ENCODE results near the gene GTF2H1. TPM values are rescaled to one million over a fixed set of nuclear protein-coding genes. Genes with fewer than 3 reads are reported as not detected.

GTF2H1 gene
- total RNA-seq, 1 experiment from 2014 or later: 39.4 TPM

DNA sequence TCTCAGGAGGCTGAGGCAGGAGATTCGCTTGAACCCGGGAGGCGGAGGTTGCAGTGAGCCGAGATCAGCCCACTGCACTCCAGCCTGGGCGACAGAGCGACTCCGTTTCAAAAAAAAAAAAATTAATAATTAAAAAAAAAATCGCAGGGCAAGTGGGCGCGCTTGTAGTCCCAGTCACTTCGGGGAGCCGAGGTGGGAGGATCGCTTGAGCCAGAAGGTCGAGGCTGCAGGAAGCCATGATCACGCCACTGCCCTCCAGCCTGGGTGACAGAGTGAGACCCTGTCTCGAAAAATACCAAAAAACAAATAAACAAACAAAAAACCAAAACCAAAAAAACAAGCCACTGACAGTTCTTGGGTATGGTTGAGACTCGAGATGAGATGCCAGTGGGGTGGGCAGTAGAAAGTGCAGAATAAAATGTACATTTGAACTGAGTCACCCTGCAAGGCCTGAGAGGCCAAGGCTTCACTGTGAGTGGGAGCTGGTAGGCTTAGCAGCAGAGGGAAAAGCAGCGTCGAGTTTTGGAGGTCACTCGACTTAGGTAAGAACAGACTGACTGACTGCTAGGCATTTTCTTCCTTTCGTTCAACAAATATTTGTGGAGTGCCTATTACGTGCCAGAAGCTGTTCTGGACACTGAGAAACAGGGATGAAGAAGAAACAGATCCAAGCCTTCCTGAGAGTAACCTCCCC lies 71.4 kb downstream of the GTF2H1 start:
- peaks cover 6% of the 10 kb centered on the region for H3K27me3 Mint-ChIP-seq (ENCODE audit: low read depth)
- H3K9me3 ChIP-seq (ENCODE audit: control insufficient read depth, low read depth, low read length): no peaks in the 10 kb centered on the region

More for the DNA sequence above, 71.4 kb downstream of the GTF2H1 start:
- Histone ChIP-seq H4K5ac (ENCODE audit: insufficient read length, low read depth, low read length) (peak overlapping the region; percentile 13), H3K27me3 (ENCODE audit: insufficient read depth, low read length) (peaks cover 2% of the 10 kb centered on the region; the same call in 1 of the 2 replicates), H4K8ac (replicated peaks; ENCODE audit: insufficient read length, low read depth, low read length) (no peak overlapping the region), H4K20me1 (ENCODE audit: control insufficient read depth, insufficient read depth, insufficient read length) (no peaks in the 10 kb centered on the region), H2BK120ac (ENCODE audit: low read depth, low read length, poor library complexity, severe bottlenecking) (peak overlapping the region; percentile 65), H3K18ac (ENCODE audit: insufficient read length, low read depth, low read length) (peak overlapping the region; percentile 45), H3K23ac (ENCODE audit: insufficient read length, low read depth, low read length) (no peak overlapping the region), H3K9ac (ENCODE audit: extremely low read depth, insufficient read length, low read length) (no peak overlapping the region), H3K14ac (ENCODE audit: insufficient read depth, low read length) (peak overlapping the region; percentile 82; the same call in 1 of the 2 replicates), H2BK12ac (ENCODE audit: insufficient read length, low read depth, low read length) (no peak overlapping the region), H3K79me2 (ENCODE audit: insufficient read depth, low read length) (peaks cover 10% of the 10 kb centered on the region; the same call in 1 of the 2 replicates), H3K4me2 (ENCODE audit: insufficient read depth, insufficient read length, low read length) (peak overlapping the region; percentile 90), H3K4me1 (ENCODE audit: insufficient read depth, low read length) (0 out of 2 replicates have a peak, but pooled peaks cover 4% of the 10 kb centered on the region), H2BK15ac (ENCODE audit: low read depth, low read length) (no peak overlapping the region), H4K91ac (ENCODE audit: insufficient read length, low read depth, low read length) (no peak overlapping the region), H3K56ac (ENCODE audit: insufficient read length, low read depth, low read length) (no peak overlapping the region), H2BK20ac (ENCODE audit: low read depth, low read length, poor library complexity, severe bottlenecking) (no peak overlapping the region), H3T11ph (ENCODE audit: low read length) (peak overlapping the region; percentile 24), H2AFZ (ENCODE audit: low read length) (peak overlapping the region; percentile 43), H2AK5ac (ENCODE audit: insufficient read length, low read length) (no peak overlapping the region), H3K23me2 (ENCODE audit: insufficient read length, low read depth, low read length, poor library complexity, severe bottlenecking) (peaks cover 15% of the 10 kb centered on the region), H3K27ac (ENCODE audit: insufficient read length, low read depth, low read length) (no peak overlapping the region), H3K4ac (ENCODE audit: low read depth, low read length) (no peak overlapping the region), H3K79me1 (ENCODE audit: insufficient read depth, low read depth, low read length, poor library complexity, severe bottlenecking) (no peaks in the 10 kb centered on the region), H2BK5ac (ENCODE audit: insufficient read length, low read length) (no peak overlapping the region)
- H3K4me3 Mint-ChIP-seq: peak overlapping the region; percentile 96 to 97
- H3K27ac Mint-ChIP-seq: peak overlapping the region in 2 of 3 experiments; percentile 44 to 90; a peak in 3 of 7 replicates
- TF ChIP-seq, protein P1, sequence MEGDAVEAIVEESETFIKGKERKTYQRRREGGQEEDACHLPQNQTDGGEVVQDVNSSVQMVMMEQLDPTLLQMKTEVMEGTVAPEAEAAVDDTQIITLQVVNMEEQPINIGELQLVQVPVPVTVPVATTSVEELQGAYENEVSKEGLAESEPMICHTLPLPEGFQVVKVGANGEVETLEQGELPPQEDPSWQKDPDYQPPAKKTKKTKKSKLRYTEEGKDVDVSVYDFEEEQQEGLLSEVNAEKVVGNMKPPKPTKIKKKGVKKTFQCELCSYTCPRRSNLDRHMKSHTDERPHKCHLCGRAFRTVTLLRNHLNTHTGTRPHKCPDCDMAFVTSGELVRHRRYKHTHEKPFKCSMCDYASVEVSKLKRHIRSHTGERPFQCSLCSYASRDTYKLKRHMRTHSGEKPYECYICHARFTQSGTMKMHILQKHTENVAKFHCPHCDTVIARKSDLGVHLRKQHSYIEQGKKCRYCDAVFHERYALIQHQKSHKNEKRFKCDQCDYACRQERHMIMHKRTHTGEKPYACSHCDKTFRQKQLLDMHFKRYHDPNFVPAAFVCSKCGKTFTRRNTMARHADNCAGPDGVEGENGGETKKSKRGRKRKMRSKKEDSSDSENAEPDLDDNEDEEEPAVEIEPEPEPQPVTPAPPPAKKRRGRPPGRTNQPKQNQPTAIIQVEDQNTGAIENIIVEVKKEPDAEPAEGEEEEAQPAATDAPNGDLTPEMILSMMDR (conservative IDR thresholded peaks at IDR 0.05): no peak
- H3K9me3 Mint-ChIP-seq: no peaks in the 10 kb centered on the region
- H3K4me1 Mint-ChIP-seq: peaks cover 0 to 15% of the 10 kb centered on the region in 2 experiments; a peak in 3 of 4 replicates
- no peak for DNase-seq
- WGBS (ENCODE audit: extremely low coverage, insufficient read length, low lambda C conversion rate): no CpG with 5 or more reads among the region's 22 CpGs
- peaks cover 8 to 26% (median 19%) of the 10 kb centered on the region in 3 experiments; a peak in 6 of 7 replicates for H3K36me3 Mint-ChIP-seq (ENCODE audit: insufficient read depth in 1 of 3, low read depth in 3 of 3)

All from H9 (cell line).